Astrocyte of the hippocampus (primary cell): Measurements from ENCODE around the gene ARIH2.
"Not testable (repeated sequence)": the region's sequence is repeated elsewhere in the genome, so short reads cannot be mapped to it uniquely, and the experiment has no call there.

Experiments
- DNase-seq: peaks from one replicate; pipeline ENCODE4 v3.0.0; 2011; ENCODE audit warnings: low read depth, low spot score

The ARIH2 gene

DNA sequence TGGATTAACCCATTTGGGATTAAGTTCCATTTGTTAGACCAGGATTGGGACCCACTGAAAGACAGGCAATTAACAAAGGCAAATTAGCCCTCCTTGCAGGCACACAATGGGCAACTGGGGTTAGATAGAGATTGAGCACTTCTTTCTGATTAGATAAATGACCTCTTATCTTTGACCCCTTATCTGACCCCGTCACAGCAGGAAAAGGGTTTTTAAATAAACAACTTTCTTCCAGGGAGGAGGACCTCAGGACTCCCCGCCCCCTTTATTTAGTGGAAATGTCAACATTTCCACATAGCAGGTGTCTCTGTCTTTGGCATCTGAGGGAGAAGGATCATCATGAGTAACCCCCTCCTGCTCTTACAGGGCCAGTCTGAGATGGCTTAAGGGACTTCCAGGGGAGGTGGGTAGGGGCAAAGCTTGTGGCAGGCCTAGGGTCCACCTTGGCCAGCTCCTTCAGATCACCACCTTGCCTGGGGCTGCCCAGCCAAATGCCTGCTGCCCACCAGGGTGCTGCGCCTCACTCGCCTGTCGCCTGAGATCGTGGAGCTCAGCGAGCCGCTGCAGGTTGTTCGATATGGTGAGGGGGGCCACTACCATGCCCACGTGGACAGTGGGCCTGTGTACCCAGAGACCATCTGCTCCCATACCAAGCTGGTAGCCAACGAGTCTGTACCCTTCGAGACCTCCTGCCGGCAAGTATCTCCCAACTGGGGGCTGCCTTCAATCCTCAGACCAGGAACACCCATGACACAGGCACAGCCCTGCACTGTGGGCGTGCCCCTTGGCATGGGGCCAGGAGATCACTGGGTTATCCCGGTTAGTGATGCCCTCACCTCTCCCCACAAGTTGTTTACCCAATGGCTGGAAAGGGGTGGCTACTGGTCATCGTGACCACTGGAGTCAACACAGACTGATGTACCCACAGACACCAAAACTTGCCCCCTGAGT lies 86.0 kb downstream of the ARIH2 start:
- DNase-seq, result no peak

GRCh38 chr3:49005303-49005680 lies 86.7 kb downstream of the ARIH2 start:
- DNase-seq, result no peak

- DNase-seq, result no peak
Observed at GRCh38 chr3:49005998-49006397, 87.4 kb downstream of the ARIH2 start.

DNA sequence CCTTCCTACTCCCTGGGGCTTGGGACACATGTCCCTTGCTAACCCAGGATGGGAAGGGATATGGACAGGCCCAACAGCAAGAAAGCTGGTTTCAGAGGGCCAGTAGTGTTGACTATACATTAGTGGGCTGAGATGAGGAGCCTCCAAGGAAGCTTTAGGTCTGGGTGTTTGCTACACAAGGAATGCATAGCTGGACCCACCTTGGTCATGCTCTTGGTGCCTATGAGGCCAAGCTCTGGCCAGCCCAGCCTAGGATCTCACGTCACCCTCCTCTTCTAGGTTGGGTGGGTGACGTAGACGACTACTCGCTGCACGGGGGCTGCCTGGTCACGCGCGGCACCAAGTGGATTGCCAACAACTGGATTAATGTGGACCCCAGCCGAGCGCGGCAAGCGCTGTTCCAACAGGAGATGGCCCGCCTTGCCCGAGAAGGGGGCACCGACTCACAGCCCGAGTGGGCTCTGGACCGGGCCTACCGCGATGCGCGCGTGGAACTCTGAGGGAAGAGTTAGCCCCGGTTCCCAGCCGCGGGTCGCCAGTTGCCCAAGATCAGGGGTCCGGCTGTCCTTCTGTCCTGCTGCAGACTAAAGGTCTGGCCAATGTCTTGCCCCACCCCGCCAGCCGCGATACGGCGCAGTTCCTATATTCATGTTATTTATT lies 87.9 kb downstream of the ARIH2 start:
- DNase-seq, result peak; percentile 71

- DNase-seq, result peak; percentile 99
Observed at GRCh38 chr3:49007068-49007770, 88.6 kb downstream of the ARIH2 start, which contains the start of gene WDR6. WDR6 (plus strand) TSS chr3:49007391; CDS start chr3:49007432, 41 bp downstream.

GRCh38 chr3:49007771-49008528 lies 89.3 kb downstream of the ARIH2 start:
- peak; percentile 94 for DNase-seq

DNA sequence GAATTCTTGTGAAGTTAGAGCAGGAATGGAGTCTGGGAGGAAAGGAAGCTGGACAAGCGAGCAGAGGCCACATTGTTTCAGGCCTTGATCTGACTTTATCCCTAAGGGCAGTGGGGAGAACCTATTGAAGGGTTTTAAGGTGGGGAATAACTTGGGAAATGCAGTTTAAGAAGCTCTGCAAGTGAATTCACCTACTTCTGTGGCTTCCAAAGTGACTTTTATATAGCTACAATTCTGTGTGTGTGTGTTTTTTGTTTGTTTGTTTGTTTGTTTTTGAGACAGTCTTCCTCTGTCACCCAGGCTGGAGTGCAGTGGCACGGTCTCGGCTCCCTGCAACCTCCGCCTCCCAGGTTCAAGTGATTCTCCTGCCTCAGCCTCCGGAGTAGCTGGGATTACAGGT lies 90.0 kb downstream of the ARIH2 start:
- DNase-seq, result not testable (repeated sequence)

DNA sequence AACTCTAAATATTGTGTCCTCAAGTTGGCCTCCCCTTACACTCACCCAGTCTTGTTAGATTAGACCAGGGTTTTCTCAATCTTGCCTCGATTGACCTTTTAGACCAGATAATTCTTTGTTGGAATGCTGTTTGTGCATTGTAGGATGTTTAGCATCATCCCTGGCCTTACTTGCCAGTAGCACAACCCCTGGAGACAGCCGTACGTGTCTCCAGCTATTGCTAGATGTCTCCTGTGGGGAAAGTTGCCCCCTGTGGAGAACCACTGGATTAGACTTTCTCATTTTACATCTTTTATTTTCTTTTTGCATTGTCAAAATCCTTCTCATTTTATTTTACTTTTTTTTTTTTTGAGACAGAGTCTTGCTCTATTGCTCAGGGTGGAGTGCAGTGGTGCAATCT lies 90.8 kb downstream of the ARIH2 start:
- no peak for DNase-seq

GRCh38 chr3:49012441-49013017 lies 93.9 kb downstream of the ARIH2 start:
- no peak for DNase-seq

DNA sequence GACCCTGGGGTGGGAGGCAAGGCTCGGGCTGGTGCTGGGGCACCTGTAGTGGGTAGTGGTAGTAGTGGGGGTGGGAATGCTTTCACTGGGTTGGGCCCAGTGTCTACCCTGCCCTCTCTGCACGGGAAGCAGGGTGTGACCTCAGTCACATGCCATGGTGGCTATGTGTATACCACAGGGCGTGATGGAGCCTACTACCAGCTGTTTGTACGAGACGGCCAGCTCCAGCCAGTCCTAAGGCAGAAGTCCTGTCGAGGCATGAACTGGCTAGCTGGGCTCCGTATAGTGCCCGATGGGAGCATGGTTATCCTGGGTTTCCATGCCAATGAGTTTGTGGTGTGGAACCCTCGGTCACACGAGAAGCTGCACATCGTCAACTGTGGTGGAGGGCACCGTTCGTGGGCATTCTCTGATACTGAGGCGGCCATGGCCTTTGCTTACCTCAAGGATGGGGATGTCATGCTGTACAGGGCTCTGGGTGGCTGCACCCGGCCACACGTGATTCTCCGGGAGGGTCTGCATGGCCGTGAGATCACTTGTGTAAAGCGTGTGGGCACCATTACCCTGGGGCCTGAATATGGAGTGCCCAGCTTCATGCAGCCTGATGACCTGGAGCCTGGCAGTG lies 94.6 kb downstream of the ARIH2 start:
- no peak for DNase-seq

DNA sequence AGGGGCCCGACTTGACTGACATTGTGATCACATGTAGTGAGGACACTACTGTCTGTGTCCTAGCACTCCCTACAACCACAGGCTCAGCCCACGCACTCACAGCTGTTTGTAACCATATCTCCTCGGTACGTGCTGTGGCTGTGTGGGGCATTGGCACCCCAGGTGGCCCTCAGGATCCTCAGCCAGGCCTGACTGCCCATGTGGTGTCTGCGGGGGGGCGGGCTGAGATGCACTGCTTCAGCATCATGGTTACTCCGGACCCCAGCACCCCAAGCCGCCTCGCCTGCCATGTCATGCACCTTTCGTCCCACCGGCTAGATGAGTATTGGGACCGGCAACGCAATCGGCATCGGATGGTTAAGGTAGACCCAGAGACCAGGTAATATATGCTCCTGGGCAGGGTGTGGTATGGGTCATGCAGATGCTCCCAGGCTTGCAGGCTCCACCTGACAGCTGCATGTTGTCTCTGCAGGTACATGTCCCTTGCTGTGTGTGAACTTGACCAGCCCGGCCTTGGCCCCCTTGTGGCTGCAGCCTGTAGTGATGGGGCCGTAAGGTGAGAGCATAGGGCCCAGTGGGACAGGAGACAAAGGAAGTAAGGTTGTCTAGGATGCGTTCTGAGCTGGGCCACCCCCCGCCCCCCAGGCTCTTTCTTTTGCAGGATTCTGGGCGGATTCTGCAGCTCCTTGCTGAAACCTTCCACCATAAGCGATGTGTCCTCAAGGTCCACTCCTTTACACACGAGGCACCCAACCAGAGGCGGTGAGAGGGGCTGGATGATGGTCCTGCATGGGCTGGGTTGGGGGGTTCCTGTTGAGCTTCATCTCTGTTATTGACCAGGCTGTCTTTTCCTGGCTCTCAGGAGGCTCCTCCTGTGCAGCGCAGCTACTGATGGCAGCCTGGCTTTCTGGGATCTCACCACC lies 95.4 kb downstream of the ARIH2 start:
- DNase-seq, result peak; percentile 57

DNA sequence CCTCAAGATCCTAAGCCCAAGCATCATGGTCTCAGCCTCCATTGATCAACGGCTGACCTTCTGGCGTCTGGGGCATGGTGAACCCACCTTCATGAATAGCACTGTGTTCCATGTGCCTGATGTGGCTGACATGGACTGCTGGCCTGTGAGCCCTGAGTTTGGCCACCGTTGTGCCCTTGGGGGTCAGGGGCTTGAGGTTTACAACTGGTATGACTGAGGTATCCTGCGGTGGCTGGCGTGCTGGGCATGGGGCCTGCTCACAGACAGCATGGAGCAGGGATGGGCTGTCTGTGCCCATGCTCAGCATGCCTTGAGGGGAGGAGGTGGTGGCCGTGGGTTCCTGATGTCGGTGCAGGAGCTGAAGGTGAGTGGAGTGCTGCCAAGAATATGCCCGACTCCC lies 96.4 kb downstream of the ARIH2 start:
- no peak for DNase-seq

- DNase-seq, result no peak
Observed at GRCh38 chr3:49015765-49016164, 97.1 kb downstream of the ARIH2 start.

- DNase-seq, result no peak
Observed at GRCh38 chr3:49016414-49017228, 98.0 kb downstream of the ARIH2 start.

GRCh38 chr3:49017229-49017970 lies 98.8 kb downstream of the ARIH2 start:
- no peak for DNase-seq

DNA sequence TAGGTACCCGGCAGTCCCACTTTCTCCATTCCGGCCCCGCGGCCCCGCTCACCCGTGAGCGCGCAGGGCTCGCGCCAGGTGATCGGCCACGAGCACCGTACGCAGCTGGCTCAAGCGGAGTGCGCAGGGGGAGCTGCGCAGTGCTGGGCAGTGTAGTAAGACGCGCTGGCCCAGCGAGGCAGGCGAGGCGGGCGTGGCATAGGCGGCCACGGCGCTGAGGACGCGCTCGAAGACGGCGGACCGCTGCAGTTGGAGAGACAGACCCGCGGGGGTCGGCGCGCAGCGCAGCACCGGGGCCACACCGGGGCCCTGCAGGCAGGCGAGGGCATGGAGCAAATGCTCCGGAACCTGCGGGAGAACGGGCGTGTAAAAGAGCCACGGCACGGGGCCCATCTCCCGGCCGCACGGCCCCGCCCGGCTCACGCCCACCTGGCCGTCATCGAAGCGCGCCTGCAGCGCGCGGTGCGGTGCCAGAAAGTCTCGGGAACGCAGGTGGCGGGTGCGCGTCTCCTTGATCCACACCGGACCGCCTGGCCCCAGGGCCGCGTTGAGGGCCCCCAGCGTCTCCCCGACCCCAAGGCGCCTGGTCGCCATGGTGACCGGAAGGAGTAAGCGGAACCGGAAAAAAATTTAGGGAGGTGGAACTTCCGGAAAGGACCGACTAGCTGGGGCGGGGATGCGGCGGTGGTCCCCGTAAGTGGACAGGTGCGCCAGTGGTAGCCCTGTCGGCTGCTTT lies 99.5 kb downstream of the ARIH2 start, which contains the start of gene DALRD3:
Gene DALRD3, minus strand, starts transcription at position 610 of the 736 bp plus-strand sequence. Its CDS starts 16 bp downstream, at position 594.
- peak; percentile 80 for DNase-seq

GRCh38 chr3:49018707-49019006 lies 100.0 kb downstream of the ARIH2 start:
- DNase-seq, result no peak
